RWPE1 (cell line): ENCODE results near the gene CDK5RAP2.

Experiments
- CTCF ChIA-PET: fragments of 350-600 bp; sonication (Branson Sonifier 250); formaldehyde crosslinking; extraction: SDS; loops from one replicate; lab custom pipeline; 2021; lab: Yijun Ruan, JAX
- POLR2A ChIA-PET: fragments of 400-600 bp; formaldehyde crosslinking; extraction: SDS; loops from one replicate; lab custom pipeline; 2020; ENCODE audit warnings: antibody characterized with exemption; ENCODE audit not compliant: low non-redundant PET; lab: Yijun Ruan, JAX
- DNase-seq: peaks from one replicate; pipeline ENCODE4 v3.0.0; 2012; ENCODE audit warnings: low spot score
- H3K27ac ChIP-seq: fragments of 450-650 bp; 2 replicates; pipeline ENCODE4 v1.5.1; 2017
- CTCF ChIP-seq: fragments of 450-650 bp; conservative IDR thresholded peaks from 2 replicates; pipeline ENCODE4 v1.5.1; 2017; ENCODE audit warnings: low read depth, mild to moderate bottlenecking

The CDK5RAP2 gene

GRCh38 chr9:120405860-120406259, 174.1 kb downstream of the CDK5RAP2 start:
- CTCF ChIA-PET: no interaction called here
- no peak for DNase-seq
- POLR2A ChIA-PET: no interaction called here
- TF ChIP-seq CTCF: no peak
- no peak overlapping the region; the same call in 1 of the 2 replicates for H3K27ac ChIP-seq

GRCh38 chr9:120405134-120405533, 174.8 kb downstream of the CDK5RAP2 start:
- H3K27ac ChIP-seq: no peak overlapping the region
- ChIA-PET POLR2A (no interaction called here), CTCF (interaction anchor here (0.5 kb wide), 1 partner anchor 30 kb away, joined by 3 read pairs; no protein-coding TSS in a partner anchor)
- DNase-seq: no peak
- no peak for TF ChIP-seq CTCF

- CTCF ChIA-PET: no interaction called here
- no peak for TF ChIP-seq CTCF
- DNase-seq: peak; percentile 75
- POLR2A ChIA-PET: no interaction called here
- H3K27ac ChIP-seq: peak overlapping the region; percentile 73
Measured at GRCh38 chr9:120403543-120403856, 176.5 kb downstream of the CDK5RAP2 start.

GRCh38 chr9:120402741-120403542, 177.0 kb downstream of the CDK5RAP2 start:
- H3K27ac ChIP-seq: peak overlapping the region; percentile 73
- DNase-seq: peak; percentile 47
- CTCF ChIA-PET: no interaction called here
- TF ChIP-seq CTCF: no peak
- POLR2A ChIA-PET: no interaction called here

GRCh38 chr9:120399940-120400339, 180.0 kb downstream of the CDK5RAP2 start:
- CTCF ChIA-PET: no interaction called here
- POLR2A ChIA-PET: interaction anchor here (0.6 kb wide), 1 partner anchor 138 kb away, joined by 4 read pairs; no protein-coding TSS in a partner anchor
- TF ChIP-seq CTCF: no peak
- no peak overlapping the region for H3K27ac ChIP-seq
- no peak for DNase-seq

- no peak overlapping the region for H3K27ac ChIP-seq
- POLR2A ChIA-PET: no interaction called here
- no peak for DNase-seq
- CTCF ChIA-PET: no interaction called here
- no peak for TF ChIP-seq CTCF
Measured at GRCh38 chr9:120398286-120398685, 181.7 kb downstream of the CDK5RAP2 start.
